Activated B cell treated with CpG ODN at 0.5 μM for 24 hours (primary cell): Measurements from ENCODE around the gene VILL. TPM values are rescaled to one million over a fixed set of nuclear protein-coding genes. Genes with fewer than 3 reads are reported as not detected.
A peak's percentile ranks its signal among the peaks of the same experiment; 100 is the strongest.

Source experiments
- ATAC-seq: fragments of 200-7000 bp; cut with Tn5 transposase; one replicate; pipeline ENCODE4 v1.10.0; 2021; ENCODE audit warnings: low read depth, mild to moderate bottlenecking, moderate library complexity
- CTCF ChIA-PET: fragments of 350-600 bp; sonication (Branson Sonifier 250); formaldehyde crosslinking; loops from one replicate; lab custom pipeline; 2021; ENCODE audit warnings: antibody characterized with exemption; lab: Charles Lee
- POLR2A ChIA-PET: fragments of 350-600 bp; sonication (Branson Sonifier 250); formaldehyde crosslinking; loops from one replicate; lab custom pipeline; 2021; ENCODE audit warnings: antibody characterized with exemption; lab: Charles Lee
- DNase-seq: peaks from one replicate; pipeline ENCODE4 v3.0.0; 2022
- H3K27ac Mint-ChIP-seq: one replicate; pipeline ENCODE4 v1.8.0; 2020; ENCODE audit warnings: mixed read lengths
- H3K27me3 Mint-ChIP-seq: one replicate; pipeline ENCODE4 v1.8.0; 2021; ENCODE audit warnings: mixed read lengths
- H3K36me3 Mint-ChIP-seq: one replicate; pipeline ENCODE4 v1.8.0; 2021; ENCODE audit warnings: low read depth, mixed read lengths
- H3K4me1 Mint-ChIP-seq: one replicate; pipeline ENCODE4 v1.8.0; 2021; ENCODE audit warnings: mixed read lengths
- H3K4me3 Mint-ChIP-seq: one replicate; pipeline ENCODE4 v1.8.0; 2020; ENCODE audit warnings: mild to moderate bottlenecking, mixed read lengths
- H3K9me3 Mint-ChIP-seq: one replicate; pipeline ENCODE4 v1.8.0; 2020; ENCODE audit warnings: mixed read lengths
- CTCF ChIP-seq: fragments of 200-600 bp; IDR thresholded peaks from one replicate; pipeline ENCODE4 v1.8.0; 2022; ENCODE audit warnings: antibody characterized with exemption, mild to moderate bottlenecking
- intact Hi-C: fragments of 100-400 bp; cut with micrococcal nuclease; formaldehyde crosslinking; loops from one replicate; pipeline ENCODE4 v1.15.1; 2024
- total RNA-seq: library from RNA; stranded (reverse); gene quantifications from 2 replicates; pipeline ENCODE4 v1.2.3, GENCODE V29; 2022

The VILL gene
- total RNA-seq, 1 donor from 2014 or later, result 21.6 TPM

- no peak for DNase-seq
- intact Hi-C loops, result loop anchor here (1.0 kb wide), 2 partner anchors 36 to 476 kb away; no protein-coding TSS in a partner anchor
- Mint-ChIP-seq H3K4me3 (no peak overlapping the region), H3K27me3 (no peaks in the 10 kb centered on the region), H3K36me3 (peaks cover 31% of the 10 kb centered on the region), H3K4me1 (peaks cover 4% of the 10 kb centered on the region), H3K9me3 (no peaks in the 10 kb centered on the region), H3K27ac (peak overlapping the region; percentile 10)
- ChIA-PET CTCF (interaction anchor here (1.0 to 4.0 kb wide), 4 partner anchors 30 to 476 kb away, joined by 3 to 25 read pairs (median 6); partner anchors contain the start of gene DLEC1), POLR2A (no interaction called here)
- TF ChIP-seq CTCF, result no peak
- ATAC-seq, result peak; percentile 73
These were observed 14.0 kb downstream of the VILL start for GRCh38 chr3:38004415-38005075.

GRCh38 chr3:38005076-38006020, 14.8 kb downstream of the VILL start:
- no peaks in the 10 kb centered on the region for H3K27me3 Mint-ChIP-seq
- DNase-seq (no peak), ATAC-seq (no peak)
- TF ChIP-seq CTCF, result no peak
- H3K36me3 Mint-ChIP-seq, result peaks cover 31% of the 10 kb centered on the region
- H3K4me1 Mint-ChIP-seq, result peaks cover 6% of the 10 kb centered on the region
- no peak overlapping the region for H3K4me3 Mint-ChIP-seq
- H3K27ac Mint-ChIP-seq, result no peak overlapping the region
- intact Hi-C loops, result no loop called here
- ChIA-PET CTCF (interaction anchor here (1.0 kb wide), 1 partner anchor 475 kb away, joined by 5 read pairs; no protein-coding TSS in a partner anchor), POLR2A (no interaction called here)
- H3K9me3 Mint-ChIP-seq, result no peaks in the 10 kb centered on the region

GRCh38 chr3:38006031-38006430, 15.4 kb downstream of the VILL start:
- H3K9me3 Mint-ChIP-seq, result no peaks in the 10 kb centered on the region
- ATAC-seq (no peak), DNase-seq (no peak)
- H3K4me1 Mint-ChIP-seq, result peaks cover 6% of the 10 kb centered on the region
- H3K4me3 Mint-ChIP-seq, result no peak overlapping the region
- intact Hi-C loops, result no loop called here
- no peak for TF ChIP-seq CTCF
- no peaks in the 10 kb centered on the region for H3K27me3 Mint-ChIP-seq
- H3K36me3 Mint-ChIP-seq, result peaks cover 31% of the 10 kb centered on the region
- CTCF ChIA-PET, result no interaction called here
- H3K27ac Mint-ChIP-seq, result no peak overlapping the region
- POLR2A ChIA-PET, result no interaction called here

- intact Hi-C loops, result no loop called here
- Mint-ChIP-seq H3K9me3 (no peaks in the 10 kb centered on the region), H3K4me1 (peaks cover 6% of the 10 kb centered on the region), H3K27me3 (no peaks in the 10 kb centered on the region), H3K27ac (no peak overlapping the region), H3K36me3 (peaks cover 31% of the 10 kb centered on the region), H3K4me3 (no peak overlapping the region)
- CTCF ChIA-PET, result no interaction called here
- POLR2A ChIA-PET, result no interaction called here
- TF ChIP-seq CTCF, result no peak
- ATAC-seq, result no peak
- DNase-seq, result no peak
These were observed 15.9 kb downstream of the VILL start for GRCh38 chr3:38006445-38006995.

- H3K4me1 Mint-ChIP-seq, result peaks cover 6% of the 10 kb centered on the region
- H3K36me3 Mint-ChIP-seq, result peaks cover 22% of the 10 kb centered on the region
- H3K4me3 Mint-ChIP-seq, result no peak overlapping the region
- ChIA-PET CTCF (no interaction called here), POLR2A (no interaction called here)
- H3K9me3 Mint-ChIP-seq, result no peaks in the 10 kb centered on the region
- H3K27me3 Mint-ChIP-seq, result no peaks in the 10 kb centered on the region
- no peak overlapping the region for H3K27ac Mint-ChIP-seq
- no peak for DNase-seq
- intact Hi-C loops, result no loop called here
- no peak for TF ChIP-seq CTCF
- no peak for ATAC-seq
These were observed 17.1 kb downstream of the VILL start for GRCh38 chr3:38007754-38008090.
